Prostate gland (tissue), 2 donors: Measurements from ENCODE around the gene KCNMB4. TPM values are rescaled to one million over a fixed set of nuclear protein-coding genes. Genes with fewer than 3 reads are reported as not detected.

Source experiments
- DNase-seq: peaks from one replicate; pipeline ENCODE4 v3.0.0-alpha.2; 2019; ENCODE audit warnings: low spot score
- H3K27ac ChIP-seq, 2 donors: fragments of 200-600 bp; sonication (generic); 2 replicates each; pipeline ENCODE4 v1.5.1; 2017 to 2019
- H3K27me3 ChIP-seq: fragments of 200-600 bp; sonication (generic); replicated peaks from 2 replicates; pipeline ENCODE4 v1.5.1; 2019; ENCODE audit not compliant: insufficient read depth
- H3K36me3 ChIP-seq, 2 donors: fragments of 200-600 bp; sonication (generic); 1 replicate in 1 of 2; 2 replicates in 1 of 2; pipeline versions ENCODE4 v1.5.1 to v1.8.1; 2017 to 2019
- H3K4me1 ChIP-seq: fragments of 200-600 bp; sonication (generic); replicated peaks from 2 replicates; pipeline ENCODE4 v1.5.1; 2019
- H3K4me3 ChIP-seq, 2 donors: fragments of 200-600 bp; sonication (generic); 2 replicates each; pipeline ENCODE4 v1.5.1; 2017 to 2019
- H3K9me3 ChIP-seq: fragments of 200-600 bp; sonication (generic); 2 replicates; pipeline ENCODE4 v1.5.1; 2017
- POLR2A ChIP-seq: fragments of 450-650 bp; IDR thresholded peaks from one replicate; pipeline ENCODE4 v1.6.1; 2016; ENCODE audit warnings: antibody characterized with exemption, mild to moderate bottlenecking
- POLR2AphosphoS5 ChIP-seq: sonication (generic); formaldehyde crosslinking; IDR thresholded peaks from one replicate; pipeline ENCODE4 v1.6.1; 2017; ENCODE audit warnings: antibody characterized with exemption
- WGBS: methylation state at CpG from one replicate; pipeline ENCODE4 v1.1.5; 2018; 5-methylcytosine and 5-hydroxymethylcytosine counted together
- intact Hi-C: fragments of 100-400 bp; cut with DNase I; formaldehyde crosslinking; loops from one replicate; pipeline ENCODE4 v1.14.2; 2022
- total RNA-seq, 2 donors: library from RNA; depleted of rRNA; stranded (reverse); fragments of >200 nt; gene quantifications; one replicate each; pipeline ENCODE4 v1.1.0, GENCODE V29; 2016
- TF ChIP-seq, protein P1 (sequence below), 4 experiments: fragments of 200-600 bp in 2 of 4; fragments of 450-650 bp in 2 of 4; sonication (generic) in 2 of 4; IDR thresholded peaks; 1 replicate in 3 of 4; 2 replicates in 1 of 4; pipeline ENCODE4 v1.5.1; 2016 to 2019; ENCODE audit warnings: antibody characterized with exemption in 4 of 4, mild to moderate bottlenecking in 2 of 4, moderate library complexity in 2 of 4

The KCNMB4 gene
- total RNA-seq, 2 donors from 2014 or later: 1.5 to 4.8 TPM

DNA sequence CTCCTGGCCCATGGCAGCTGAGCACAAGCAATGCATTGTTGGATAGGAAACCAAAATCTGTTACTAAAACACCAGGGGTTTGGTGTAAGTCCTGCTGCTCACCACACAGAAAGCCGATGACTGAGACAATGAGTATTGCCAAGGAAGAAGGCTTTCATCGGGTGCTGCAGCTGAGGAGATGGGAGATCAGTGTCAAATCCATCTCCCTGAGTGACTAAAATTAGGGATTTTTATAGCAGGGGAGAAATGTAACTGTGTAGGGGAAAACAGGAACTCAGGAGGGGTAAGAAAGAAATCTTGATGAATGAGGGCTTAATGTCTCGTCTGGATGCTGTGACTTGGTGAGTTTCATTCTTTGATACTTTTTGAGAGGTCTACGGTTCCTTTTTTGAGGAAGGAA, 97.9 kb downstream of the KCNMB4 start:
- no peak for TF ChIP-seq POLR2A
- TF ChIP-seq, protein P1, sequence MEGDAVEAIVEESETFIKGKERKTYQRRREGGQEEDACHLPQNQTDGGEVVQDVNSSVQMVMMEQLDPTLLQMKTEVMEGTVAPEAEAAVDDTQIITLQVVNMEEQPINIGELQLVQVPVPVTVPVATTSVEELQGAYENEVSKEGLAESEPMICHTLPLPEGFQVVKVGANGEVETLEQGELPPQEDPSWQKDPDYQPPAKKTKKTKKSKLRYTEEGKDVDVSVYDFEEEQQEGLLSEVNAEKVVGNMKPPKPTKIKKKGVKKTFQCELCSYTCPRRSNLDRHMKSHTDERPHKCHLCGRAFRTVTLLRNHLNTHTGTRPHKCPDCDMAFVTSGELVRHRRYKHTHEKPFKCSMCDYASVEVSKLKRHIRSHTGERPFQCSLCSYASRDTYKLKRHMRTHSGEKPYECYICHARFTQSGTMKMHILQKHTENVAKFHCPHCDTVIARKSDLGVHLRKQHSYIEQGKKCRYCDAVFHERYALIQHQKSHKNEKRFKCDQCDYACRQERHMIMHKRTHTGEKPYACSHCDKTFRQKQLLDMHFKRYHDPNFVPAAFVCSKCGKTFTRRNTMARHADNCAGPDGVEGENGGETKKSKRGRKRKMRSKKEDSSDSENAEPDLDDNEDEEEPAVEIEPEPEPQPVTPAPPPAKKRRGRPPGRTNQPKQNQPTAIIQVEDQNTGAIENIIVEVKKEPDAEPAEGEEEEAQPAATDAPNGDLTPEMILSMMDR (IDR thresholded peaks at IDR 0.05): no peak
- no peak overlapping the region for H3K27ac ChIP-seq
- no peak for DNase-seq
- H3K9me3 ChIP-seq: no peaks in the 10 kb centered on the region
- H3K4me1 ChIP-seq: no peaks in the 10 kb centered on the region
- intact Hi-C loops: no loop called here
- H3K27me3 ChIP-seq: no peaks in the 10 kb centered on the region
- WGBS: 90% methylated on average over 4 of the region's 4 CpGs
- no peak overlapping the region for H3K4me3 ChIP-seq
- H3K36me3 ChIP-seq: no peaks in the 10 kb centered on the region

DNA sequence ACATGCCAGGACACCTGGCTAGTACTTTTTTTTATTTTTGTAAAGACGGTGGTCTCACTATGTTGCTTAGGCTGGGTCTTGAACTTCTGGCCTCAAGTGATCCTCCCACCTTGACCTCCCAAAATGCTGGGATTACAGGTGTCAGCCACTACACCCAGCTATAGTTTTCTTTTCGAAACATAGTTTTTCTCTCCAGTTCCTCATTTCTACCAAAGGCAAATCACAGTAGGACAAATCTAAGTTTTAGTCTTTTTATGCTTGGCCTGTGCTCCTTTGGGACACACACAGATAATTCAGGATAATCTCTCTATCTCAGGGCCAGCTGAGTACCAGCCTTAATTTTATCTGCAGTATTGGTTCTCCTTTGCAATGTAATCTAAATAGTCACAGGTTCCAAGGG, 100.7 kb downstream of the KCNMB4 start:
- Histone ChIP-seq H3K4me3 (no peak overlapping the region), H3K9me3 (no peaks in the 10 kb centered on the region), H3K36me3 (no peaks in the 10 kb centered on the region), H3K27ac (no peak overlapping the region), H3K4me1 (no peaks in the 10 kb centered on the region), H3K27me3 (no peaks in the 10 kb centered on the region)
- intact Hi-C loops: no loop called here
- TF ChIP-seq, protein P1 (IDR thresholded peaks at IDR 0.05): no peak
- TF ChIP-seq POLR2AphosphoS5: no peak
- no peak for TF ChIP-seq POLR2A
- no peak for DNase-seq
- 91% methylated on average over 2 of the region's 2 CpGs for WGBS

DNA sequence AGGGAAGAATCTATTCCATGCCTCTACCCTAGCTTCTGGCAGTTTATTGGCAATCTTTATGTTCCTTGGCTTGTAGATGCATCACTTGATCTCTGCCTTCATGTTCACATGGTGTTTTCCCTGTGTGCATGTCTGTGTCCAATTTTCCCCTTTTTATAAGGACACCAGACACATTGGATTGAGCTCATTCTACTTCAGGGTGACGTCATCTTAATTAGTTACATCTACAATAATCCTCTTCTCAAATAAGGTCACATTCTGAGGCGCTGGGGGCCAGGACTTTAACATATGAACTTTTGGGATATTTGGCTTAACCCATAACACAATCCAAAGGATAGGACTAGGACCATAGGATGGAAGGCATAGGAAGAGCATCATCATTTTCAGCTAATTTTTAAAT, 101.4 kb downstream of the KCNMB4 start:
- H3K27ac ChIP-seq: no peak overlapping the region
- H3K4me1 ChIP-seq: no peaks in the 10 kb centered on the region
- WGBS: 89% methylated on average over 2 of the region's 2 CpGs
- DNase-seq: no peak
- H3K36me3 ChIP-seq: no peaks in the 10 kb centered on the region
- intact Hi-C loops: no loop called here
- H3K27me3 ChIP-seq: no peaks in the 10 kb centered on the region
- H3K9me3 ChIP-seq: no peaks in the 10 kb centered on the region
- TF ChIP-seq POLR2A (no peak), POLR2AphosphoS5 (no peak)
- TF ChIP-seq, protein P1 (IDR thresholded peaks at IDR 0.05): no peak
- H3K4me3 ChIP-seq: no peak overlapping the region

DNA sequence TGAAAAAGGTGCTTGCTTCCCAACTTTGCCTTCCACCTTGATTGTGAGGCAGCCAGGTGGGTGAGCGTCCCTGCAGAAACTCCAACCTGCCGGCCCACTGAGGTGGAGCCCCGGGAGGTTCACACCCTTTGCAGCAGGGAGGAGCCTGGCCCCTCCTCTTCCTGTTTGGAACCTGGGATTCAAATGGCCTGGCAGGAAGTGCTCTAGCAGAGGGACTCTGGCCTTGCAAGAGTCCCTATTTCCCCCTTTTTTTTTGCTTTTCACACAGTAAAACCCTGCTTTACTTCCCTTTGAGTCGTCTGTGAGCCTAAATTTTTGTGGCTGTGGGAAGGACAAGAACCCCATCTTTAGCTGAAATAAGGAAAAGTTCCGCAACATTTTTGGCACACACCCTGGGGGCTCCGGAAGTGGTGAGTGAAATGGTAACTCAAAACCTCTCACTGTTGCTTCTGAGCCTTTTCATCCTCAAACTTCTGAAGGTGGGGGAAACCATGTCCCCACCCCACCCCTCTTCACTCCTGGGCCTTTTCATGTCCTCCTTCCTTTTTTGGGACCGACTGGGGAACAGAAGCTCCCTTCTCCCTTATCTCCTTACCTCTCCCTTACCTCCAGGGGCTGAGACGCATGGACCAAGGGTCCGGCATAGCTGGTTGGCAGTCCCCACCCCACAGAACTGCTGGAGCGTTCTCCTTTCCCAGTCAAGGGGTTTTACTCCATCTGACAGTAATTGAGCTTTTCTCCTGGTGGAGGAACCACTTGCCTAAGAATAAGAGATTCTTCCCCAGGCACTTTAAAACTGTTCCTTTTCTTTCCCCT, 102.0 kb downstream of the KCNMB4 start:
- Histone ChIP-seq H3K27me3 (no peaks in the 10 kb centered on the region), H3K27ac (no peak overlapping the region), H3K36me3 (no peaks in the 10 kb centered on the region), H3K4me3 (no peak overlapping the region), H3K4me1 (no peaks in the 10 kb centered on the region), H3K9me3 (no peaks in the 10 kb centered on the region)
- TF ChIP-seq POLR2AphosphoS5 (no peak), POLR2A (no peak)
- TF ChIP-seq, protein P1 (IDR thresholded peaks at IDR 0.05): no peak
- 79% methylated on average over 10 of the region's 10 CpGs for WGBS
- DNase-seq: no peak
- intact Hi-C loops: no loop called here

DNA sequence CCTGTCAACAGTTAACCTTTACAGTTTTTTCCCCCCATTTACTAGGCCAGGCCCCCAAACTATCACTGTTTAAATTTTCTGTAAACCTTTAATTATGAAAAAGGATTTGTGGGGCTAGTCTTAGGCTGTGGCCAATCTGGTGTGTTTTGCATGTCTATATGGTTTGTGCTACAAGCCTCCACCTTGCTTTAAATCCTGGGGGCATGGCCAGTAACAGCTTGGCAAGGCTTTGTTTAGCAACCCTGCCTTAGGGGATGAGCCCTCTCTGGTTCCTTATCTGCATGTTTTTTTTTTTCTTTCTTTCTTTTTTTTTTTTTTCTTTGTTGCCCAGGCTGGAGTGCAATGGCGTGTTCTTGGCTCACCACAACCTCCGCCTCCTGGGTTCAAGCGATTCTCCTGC, 102.7 kb downstream of the KCNMB4 start:
- intact Hi-C loops: no loop called here
- H3K4me3 ChIP-seq: no peak overlapping the region
- H3K27me3 ChIP-seq: no peaks in the 10 kb centered on the region
- H3K9me3 ChIP-seq: no peaks in the 10 kb centered on the region
- no peaks in the 10 kb centered on the region for H3K4me1 ChIP-seq
- TF ChIP-seq, protein P1 (IDR thresholded peaks at IDR 0.05): no peak
- DNase-seq: no peak
- no peak overlapping the region for H3K27ac ChIP-seq
- H3K36me3 ChIP-seq: no peaks in the 10 kb centered on the region
- WGBS: 89% methylated on average over 3 of the region's 3 CpGs
